ENCODE data around the gene ASXL2.
"Not testable (repeated sequence)": the region's sequence is repeated elsewhere in the genome, so short reads cannot be mapped to it uniquely, and the experiment has no call there.

DNA sequence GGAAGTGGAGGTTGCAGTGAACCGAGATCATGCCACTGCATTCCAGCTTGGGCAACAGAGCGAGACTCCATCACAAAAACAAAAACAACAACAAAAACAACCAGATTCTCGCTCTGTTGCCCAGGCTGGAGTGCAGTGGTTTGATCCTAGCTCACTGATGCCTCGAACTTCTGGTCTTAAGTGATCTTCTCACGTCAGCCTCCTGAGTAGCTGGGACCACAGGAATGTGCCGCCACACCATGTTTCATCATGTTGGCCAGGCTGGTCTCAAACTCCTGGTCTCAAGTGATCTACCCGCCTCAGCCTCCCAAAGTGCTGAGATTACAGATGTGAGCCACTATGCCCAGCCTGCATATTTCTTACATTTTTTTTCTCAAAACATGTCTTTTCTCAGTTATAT lies 39.1 kb upstream of the ASXL2 start:
- TF ChIP-seq, protein P1, sequence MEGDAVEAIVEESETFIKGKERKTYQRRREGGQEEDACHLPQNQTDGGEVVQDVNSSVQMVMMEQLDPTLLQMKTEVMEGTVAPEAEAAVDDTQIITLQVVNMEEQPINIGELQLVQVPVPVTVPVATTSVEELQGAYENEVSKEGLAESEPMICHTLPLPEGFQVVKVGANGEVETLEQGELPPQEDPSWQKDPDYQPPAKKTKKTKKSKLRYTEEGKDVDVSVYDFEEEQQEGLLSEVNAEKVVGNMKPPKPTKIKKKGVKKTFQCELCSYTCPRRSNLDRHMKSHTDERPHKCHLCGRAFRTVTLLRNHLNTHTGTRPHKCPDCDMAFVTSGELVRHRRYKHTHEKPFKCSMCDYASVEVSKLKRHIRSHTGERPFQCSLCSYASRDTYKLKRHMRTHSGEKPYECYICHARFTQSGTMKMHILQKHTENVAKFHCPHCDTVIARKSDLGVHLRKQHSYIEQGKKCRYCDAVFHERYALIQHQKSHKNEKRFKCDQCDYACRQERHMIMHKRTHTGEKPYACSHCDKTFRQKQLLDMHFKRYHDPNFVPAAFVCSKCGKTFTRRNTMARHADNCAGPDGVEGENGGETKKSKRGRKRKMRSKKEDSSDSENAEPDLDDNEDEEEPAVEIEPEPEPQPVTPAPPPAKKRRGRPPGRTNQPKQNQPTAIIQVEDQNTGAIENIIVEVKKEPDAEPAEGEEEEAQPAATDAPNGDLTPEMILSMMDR (IDR thresholded peaks at IDR 0.05; ENCODE audit: insufficient read depth, low read length, poor library complexity, severe bottlenecking): not testable (repeated sequence)
- TF ChIP-seq EZH2phosphoT487 (conservative IDR thresholded peaks at IDR 0.05; ENCODE audit: low read length): not testable (repeated sequence)
